Muscle of arm (tissue), 14 donors: ENCODE results near the gene ASCL1. TPM values are rescaled to one million over a fixed set of nuclear protein-coding genes. Genes with fewer than 3 reads are reported as not detected.
A peak's percentile ranks its signal among the peaks of the same experiment; 100 is the strongest.

Experiments
- DNase-seq: peaks from one replicate; pipeline ENCODE4 v3.0.0-alpha.2; 2013
- long read RNA-seq, 11 donors: transcript quantifications; one replicate each; lab custom pipeline, GENCODE V29; 2026
- polyA plus RNA-seq, 12 donors: library from polyadenylated mRNA; unstranded; fragments of 120-200 nt; gene quantifications; one replicate each; pipeline ENCODE4 v1.2.1, GENCODE V29; 2013; ENCODE audit not compliant: insufficient read length in 12 of 12

ASCL1 gene
- under 1 TPM in 2 of 12 donors, not detected in 10; 0.09 to 0.12 TPM for polyA plus RNA-seq
- long read RNA-seq, donor 1, transcript ASCL1-201 (2 exons, 2,472 nt): major isoform, 19 of 24 reads
- long read RNA-seq, donor 1, partial matches to known transcripts: 5 of 24 reads
- long read RNA-seq, donor 1, other reads (novel, unspliced or antisense): 0 of 24 reads
- long read RNA-seq, donor 2: 0 reads
- long read RNA-seq, donor 3: 0 reads
- long read RNA-seq, donor 4: 0 reads
- long read RNA-seq, donor 5: 0 reads
- long read RNA-seq, donor 6: 0 reads
- long read RNA-seq, donor 7: 0 reads
- long read RNA-seq, donor 8: 0 reads
- long read RNA-seq, donor 9: 0 reads
- long read RNA-seq, donor 10: 0 reads
- long read RNA-seq, donor 11: 0 reads

- no peak for DNase-seq
Measured at GRCh38 chr12:102957339-102958050, at the start of gene ASCL1. ASCL1 (plus strand) TSS chr12:102957674; CDS start chr12:102958245, 571 bp downstream.

GRCh38 chr12:102907918-102908317 is 49.6 kb upstream of the ASCL1 start:
- no peak for DNase-seq

- no peak for DNase-seq
Measured at GRCh38 chr12:102910137-102910536, 47.3 kb upstream of the ASCL1 start.

GRCh38 chr12:102910792-102911191 is 46.7 kb upstream of the ASCL1 start:
- DNase-seq: no peak

GRCh38 chr12:102911320-102911719 is 46.2 kb upstream of the ASCL1 start:
- no peak for DNase-seq

- DNase-seq: no peak
Measured at GRCh38 chr12:102912258-102912657, 45.2 kb upstream of the ASCL1 start.

- no peak for DNase-seq
Measured at GRCh38 chr12:102913453-102914226, 43.8 kb upstream of the ASCL1 start.

- DNase-seq: no peak
Measured at GRCh38 chr12:102916252-102917025, 41.0 kb upstream of the ASCL1 start.

- no peak for DNase-seq
Measured at GRCh38 chr12:102917026-102917787, 40.3 kb upstream of the ASCL1 start, which contains the start of gene PAH. PAH (minus strand) TSS chr12:102917244; CDS start chr12:102917130, 114 bp downstream.

- DNase-seq: no peak
Measured at GRCh38 chr12:102918840-102919239, 38.6 kb upstream of the ASCL1 start.

- no peak for DNase-seq
Measured at GRCh38 chr12:102920271-102920670, 37.2 kb upstream of the ASCL1 start.

GRCh38 chr12:102921240-102921639 is 36.2 kb upstream of the ASCL1 start:
- no peak for DNase-seq

GRCh38 chr12:102927220-102927619 is 30.3 kb upstream of the ASCL1 start:
- DNase-seq: no peak

GRCh38 chr12:102933168-102933567 is 24.3 kb upstream of the ASCL1 start:
- DNase-seq: no peak

- no peak for DNase-seq
Measured at GRCh38 chr12:102939059-102939458, 18.4 kb upstream of the ASCL1 start.

- no peak for DNase-seq
Measured at GRCh38 chr12:102939670-102940222, 17.7 kb upstream of the ASCL1 start.

- DNase-seq: no peak
Measured at GRCh38 chr12:102946042-102946441, 11.4 kb upstream of the ASCL1 start.

- peak; percentile 38 for DNase-seq
Measured at GRCh38 chr12:102948941-102949352, 8.5 kb upstream of the ASCL1 start.

GRCh38 chr12:102950107-102950949 is 7.1 kb upstream of the ASCL1 start:
- DNase-seq: no peak
